DMS79 (cell line): ENCODE results near the gene CDH22.

Experiments used
- DNase-seq: peaks from one replicate; lab custom pipeline; 2025; lab: John Stamatoyannopoulos, UW

The CDH22 gene

GRCh38 chr20:46300281-46300680 lies 8.0 kb downstream of the CDH22 start:
- no peak for DNase-seq

GRCh38 chr20:46299078-46299477 lies 9.2 kb downstream of the CDH22 start:
- DNase-seq, result no peak

- DNase-seq, result no peak
Observed at GRCh38 chr20:46298374-46298773, 9.9 kb downstream of the CDH22 start.

GRCh38 chr20:46296526-46297250 lies 11.6 kb downstream of the CDH22 start:
- no peak for DNase-seq

- DNase-seq, result no peak
Observed at GRCh38 chr20:46293084-46293483, 15.2 kb downstream of the CDH22 start.

- no peak for DNase-seq
Observed at GRCh38 chr20:46291401-46291800, 16.9 kb downstream of the CDH22 start.

- DNase-seq, result no peak
Observed at GRCh38 chr20:46289432-46289831, 18.9 kb downstream of the CDH22 start.

- DNase-seq, result no peak
Observed at GRCh38 chr20:46286977-46287376, 21.3 kb downstream of the CDH22 start.

GRCh38 chr20:46286382-46286781 lies 21.9 kb downstream of the CDH22 start:
- DNase-seq, result no peak

- no peak for DNase-seq
Observed at GRCh38 chr20:46285740-46286139, 22.6 kb downstream of the CDH22 start.

GRCh38 chr20:46285072-46285471 lies 23.2 kb downstream of the CDH22 start:
- no peak for DNase-seq

- no peak for DNase-seq
Observed at GRCh38 chr20:46284040-46284427, 24.3 kb downstream of the CDH22 start.

- no peak for DNase-seq
Observed at GRCh38 chr20:46283426-46284039, 24.8 kb downstream of the CDH22 start.

GRCh38 chr20:46282669-46283068 lies 25.6 kb downstream of the CDH22 start:
- DNase-seq, result no peak

- DNase-seq, result no peak
Observed at GRCh38 chr20:46279103-46279502, 29.2 kb downstream of the CDH22 start.

GRCh38 chr20:46277602-46278001 lies 30.7 kb downstream of the CDH22 start:
- DNase-seq, result no peak

- DNase-seq, result no peak
Observed at GRCh38 chr20:46276531-46276930, 31.8 kb downstream of the CDH22 start.

GRCh38 chr20:46275091-46275490 lies 33.2 kb downstream of the CDH22 start:
- no peak for DNase-seq

- no peak for DNase-seq
Observed at GRCh38 chr20:46273717-46274116, 34.6 kb downstream of the CDH22 start.

- no peak for DNase-seq
Observed at GRCh38 chr20:46272389-46273047, 35.8 kb downstream of the CDH22 start.

- DNase-seq, result no peak
Observed at GRCh38 chr20:46270977-46271744, 37.1 kb downstream of the CDH22 start.

- DNase-seq, result no peak
Observed at GRCh38 chr20:46269372-46269771, 38.9 kb downstream of the CDH22 start.

- no peak for DNase-seq
Observed at GRCh38 chr20:46268662-46269061, 39.6 kb downstream of the CDH22 start.
